ENCODE data around the gene CLEC7A. TPM values are rescaled to one million over a fixed set of nuclear protein-coding genes. Genes with fewer than 3 reads are reported as not detected.

CLEC7A gene
- total RNA-seq, 1 experiment from 2014 or later, result not detected

DNA sequence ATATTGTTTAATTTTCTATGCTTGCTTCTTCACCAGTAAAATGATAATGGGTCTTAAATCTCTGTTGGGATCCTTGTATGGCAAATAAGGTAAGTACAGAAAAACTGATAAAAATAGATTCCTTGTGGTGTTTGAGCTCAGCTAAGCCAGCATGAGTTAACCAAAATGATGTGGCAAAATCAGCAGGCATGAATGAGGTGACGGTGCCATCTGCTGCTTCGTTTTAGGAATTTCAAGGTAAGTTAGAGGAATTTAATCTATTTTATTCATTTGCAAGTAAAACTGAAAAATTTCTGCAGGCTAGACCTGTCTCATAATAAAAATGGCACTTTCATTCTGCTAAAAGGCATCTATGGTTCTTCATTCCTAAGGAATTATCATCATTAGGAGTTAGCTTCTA, 10.0 kb upstream of the CLEC7A start:
- Mint-ChIP-seq H3K27ac (ENCODE audit: unreplicated experiment) (no peak overlapping the region), H3K36me3 (ENCODE audit: insufficient read depth, unreplicated experiment) (no peaks in the 10 kb centered on the region), H3K4me3 (ENCODE audit: unreplicated experiment) (no peak overlapping the region), H3K9me3 (ENCODE audit: unreplicated experiment) (no peaks in the 10 kb centered on the region), H3K27me3 (ENCODE audit: insufficient read depth, unreplicated experiment) (peaks cover 3% of the 10 kb centered on the region), H3K4me1 (ENCODE audit: low read depth, unreplicated experiment) (no peaks in the 10 kb centered on the region)
- intact Hi-C loops (cut with micrococcal nuclease; ENCODE audit: unreplicated experiment), result loop anchor here (1.0 kb wide), 3 partner anchors 106 to 390 kb away; partner anchors contain the start of gene CLEC12B
- Histone ChIP-seq H3K27me3 (replicated peaks; ENCODE audit: control insufficient read depth, insufficient read depth, low read length) (no peaks in the 10 kb centered on the region), H3K4me1 (no peaks in the 10 kb centered on the region), H3K9me3 (no peaks in the 10 kb centered on the region), H3K4me3 (ENCODE audit: low read depth, low read length) (no peak overlapping the region), H3K36me3 (ENCODE audit: control insufficient read depth, insufficient read depth, low read length) (no peaks in the 10 kb centered on the region)
- POLR2A ChIA-PET, result no interaction called here
- CTCF ChIA-PET, result interaction anchor here (0.6 to 3.1 kb wide), 10 partner anchors 36 to 397 kb away, joined by 3 to 46 read pairs (median 3); partner anchors contain the start of gene CLEC12B
- no TSS peak for BruUV-seq (replicated peaks)
- TF ChIP-seq, protein P1, sequence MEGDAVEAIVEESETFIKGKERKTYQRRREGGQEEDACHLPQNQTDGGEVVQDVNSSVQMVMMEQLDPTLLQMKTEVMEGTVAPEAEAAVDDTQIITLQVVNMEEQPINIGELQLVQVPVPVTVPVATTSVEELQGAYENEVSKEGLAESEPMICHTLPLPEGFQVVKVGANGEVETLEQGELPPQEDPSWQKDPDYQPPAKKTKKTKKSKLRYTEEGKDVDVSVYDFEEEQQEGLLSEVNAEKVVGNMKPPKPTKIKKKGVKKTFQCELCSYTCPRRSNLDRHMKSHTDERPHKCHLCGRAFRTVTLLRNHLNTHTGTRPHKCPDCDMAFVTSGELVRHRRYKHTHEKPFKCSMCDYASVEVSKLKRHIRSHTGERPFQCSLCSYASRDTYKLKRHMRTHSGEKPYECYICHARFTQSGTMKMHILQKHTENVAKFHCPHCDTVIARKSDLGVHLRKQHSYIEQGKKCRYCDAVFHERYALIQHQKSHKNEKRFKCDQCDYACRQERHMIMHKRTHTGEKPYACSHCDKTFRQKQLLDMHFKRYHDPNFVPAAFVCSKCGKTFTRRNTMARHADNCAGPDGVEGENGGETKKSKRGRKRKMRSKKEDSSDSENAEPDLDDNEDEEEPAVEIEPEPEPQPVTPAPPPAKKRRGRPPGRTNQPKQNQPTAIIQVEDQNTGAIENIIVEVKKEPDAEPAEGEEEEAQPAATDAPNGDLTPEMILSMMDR (IDR thresholded peaks at IDR 0.05; ENCODE audit: insufficient read depth in 1 of 2, low read depth in 1 of 2, low read length in 1 of 2, severe bottlenecking in 1 of 2, unreplicated experiment in 1 of 2), result peak; percentile 59 to 80
- DNase-seq, result peak in 1 of 2 experiments; percentile 61

DNA sequence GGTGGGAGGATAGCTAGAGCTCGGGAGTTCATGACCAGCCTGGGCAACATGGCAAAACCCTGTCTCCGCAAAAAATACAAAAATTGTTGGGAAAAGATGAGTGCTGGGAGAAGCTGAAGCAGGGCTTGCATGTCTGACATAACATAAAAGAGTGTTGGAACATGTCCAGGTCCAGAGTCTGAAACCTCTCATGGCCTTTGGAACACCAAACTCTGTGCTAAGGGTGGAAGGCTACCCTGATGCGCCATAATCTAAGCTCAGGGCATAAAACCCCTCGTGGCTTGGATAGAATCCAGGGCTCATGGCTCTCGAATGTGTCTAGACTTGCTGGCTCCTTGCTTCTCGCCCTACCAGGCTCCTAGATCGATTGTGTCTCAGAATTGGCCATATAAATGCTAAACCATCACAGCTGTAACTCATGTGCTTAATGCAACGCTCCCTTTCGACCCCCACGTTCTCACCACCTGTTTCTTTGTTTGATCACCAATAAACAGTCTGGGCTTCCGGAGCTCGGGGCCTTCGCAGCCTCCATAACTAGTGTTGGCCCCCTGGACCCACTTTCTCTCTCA, 6.7 kb upstream of the CLEC7A start:
- no peaks in the 10 kb centered on the region for H3K36me3 Mint-ChIP-seq (ENCODE audit: insufficient read depth, unreplicated experiment)

GRCh38 chr12:10135126-10135525, 5.1 kb upstream of the CLEC7A start:
- CTCF ChIA-PET, result interaction anchor here (0.6 kb wide), 1 partner anchor 10 kb away, joined by 6 read pairs; no protein-coding TSS in a partner anchor
- H3K27me3 Mint-ChIP-seq (ENCODE audit: insufficient read depth, unreplicated experiment), result peaks cover 5% of the 10 kb centered on the region
- intact Hi-C loops (cut with micrococcal nuclease; ENCODE audit: unreplicated experiment), result no loop called here
- H3K9me3 Mint-ChIP-seq (ENCODE audit: unreplicated experiment), result no peaks in the 10 kb centered on the region
- no TSS peak for BruUV-seq (replicated peaks)
- no peaks in the 10 kb centered on the region for H3K36me3 Mint-ChIP-seq (ENCODE audit: insufficient read depth, unreplicated experiment)
- Histone ChIP-seq H3K36me3 (ENCODE audit: control insufficient read depth, insufficient read depth, low read length) (no peaks in the 10 kb centered on the region), H3K4me3 (ENCODE audit: low read depth, low read length) (no peak overlapping the region), H3K4me1 (no peaks in the 10 kb centered on the region), H3K27me3 (replicated peaks; ENCODE audit: control insufficient read depth, insufficient read depth, low read length) (no peaks in the 10 kb centered on the region), H3K9me3 (no peaks in the 10 kb centered on the region)
- TF ChIP-seq, protein P1 (IDR thresholded peaks at IDR 0.05; ENCODE audit: insufficient read depth in 1 of 2, low read depth in 1 of 2, low read length in 1 of 2, severe bottlenecking in 1 of 2, unreplicated experiment in 1 of 2), result no peak
- no peak for DNase-seq
- POLR2A ChIA-PET, result no interaction called here
- H3K27ac Mint-ChIP-seq (ENCODE audit: unreplicated experiment), result no peak overlapping the region
- H3K4me1 Mint-ChIP-seq (ENCODE audit: low read depth, unreplicated experiment), result no peaks in the 10 kb centered on the region
- H3K4me3 Mint-ChIP-seq (ENCODE audit: unreplicated experiment), result no peak overlapping the region

More for the DNA sequence above, 6.7 kb upstream of the CLEC7A start:
- DNase-seq, result no peak
- ChIA-PET POLR2A (no interaction called here), CTCF (interaction anchor here (0.6 to 1.0 kb wide), 3 partner anchors 16 to 488 kb away, joined by 3 to 4 read pairs (median 3); partner anchors contain the start of gene CLEC12B)
- Mint-ChIP-seq H3K27ac (ENCODE audit: unreplicated experiment) (no peak overlapping the region), H3K9me3 (ENCODE audit: unreplicated experiment) (no peaks in the 10 kb centered on the region), H3K27me3 (ENCODE audit: insufficient read depth, unreplicated experiment) (peaks cover 5% of the 10 kb centered on the region), H3K4me1 (ENCODE audit: low read depth, unreplicated experiment) (no peaks in the 10 kb centered on the region), H3K4me3 (ENCODE audit: unreplicated experiment) (no peak overlapping the region)
- no peaks in the 10 kb centered on the region for H3K4me1 ChIP-seq
- intact Hi-C loops (cut with micrococcal nuclease; ENCODE audit: unreplicated experiment), result no loop called here
- H3K36me3 ChIP-seq (ENCODE audit: control insufficient read depth, insufficient read depth, low read length), result no peaks in the 10 kb centered on the region
- no peak overlapping the region for H3K4me3 ChIP-seq (ENCODE audit: low read depth, low read length)
- BruUV-seq (replicated peaks), result no TSS peak
- no peaks in the 10 kb centered on the region for H3K27me3 ChIP-seq (replicated peaks; ENCODE audit: control insufficient read depth, insufficient read depth, low read length)
- TF ChIP-seq, protein P1 (IDR thresholded peaks at IDR 0.05; ENCODE audit: insufficient read depth in 1 of 2, low read depth in 1 of 2, low read length in 1 of 2, severe bottlenecking in 1 of 2, unreplicated experiment in 1 of 2), result no peak
- H3K9me3 ChIP-seq, result no peaks in the 10 kb centered on the region

Measured in Caco-2 (cell line).